Ovary (tissue), 10 donors: ENCODE results near the gene SMIM30. TPM values are rescaled to one million over a fixed set of nuclear protein-coding genes. Genes with fewer than 3 reads are reported as not detected.
A peak's percentile ranks its signal among the peaks of the same experiment; 100 is the strongest.
"Not testable (repeated sequence)": the region's sequence is repeated elsewhere in the genome, so short reads cannot be mapped to it uniquely, and the experiment has no call there.

ENCODE experiments used
- DNase-seq, 5 donors: peaks; one replicate each; pipeline ENCODE4 v3.0.0-alpha.2; 2019 to 2020
- H3K27ac ChIP-seq, 2 donors: fragments of 200-600 bp; one replicate each; pipeline versions ENCODE4 v1.5.1 to v1.8.0; 2019 to 2022
- H3K27me3 ChIP-seq: fragments of 200-600 bp; one replicate; pipeline ENCODE4 v1.8.0; 2022
- H3K36me3 ChIP-seq: fragments of 200-600 bp; sonication (generic); one replicate; pipeline ENCODE4 v1.5.1; 2019
- H3K4me1 ChIP-seq: one replicate; pipeline ENCODE4 v1.8.1; 2013; ENCODE audit warnings: mild to moderate bottlenecking, moderate library complexity; ENCODE audit not compliant: insufficient read depth
- H3K4me3 ChIP-seq: fragments of 200-600 bp; sonication (generic); one replicate; pipeline ENCODE4 v1.5.1; 2017
- H3K9me3 ChIP-seq, 2 donors: fragments of 200-600 bp in 1 of 2; sonication (generic) in 1 of 2; one replicate each; pipeline versions ENCODE4 v1.5.1 to v1.8.1; 2013 to 2019; ENCODE audit warnings: mild to moderate bottlenecking in 1 of 2, moderate library complexity in 1 of 2
- EP300 ChIP-seq: sonication (generic); formaldehyde crosslinking; IDR thresholded peaks from one replicate; pipeline ENCODE4 v1.6.1; 2017; ENCODE audit warnings: antibody characterized with exemption
- POLR2A ChIP-seq: fragments of 450-650 bp; IDR thresholded peaks from one replicate; pipeline ENCODE4 v1.6.1; 2017; ENCODE audit warnings: antibody characterized with exemption, mild to moderate bottlenecking, moderate library complexity
- WGBS, 3 donors: extraction: QIAGEN DNeasy Blood & Tissue Kit in 1 of 3; methylation state at CpG; one replicate each; pipeline versions ENCODE4 v1.1.5 to v1.1.7; 2013 to 2017; 5-methylcytosine and 5-hydroxymethylcytosine counted together
- intact Hi-C, 4 donors: fragments of 100-400 bp; cut with DNase I; formaldehyde crosslinking; loops; one replicate each; pipeline versions ENCODE4 v1.11.0 to v1.15.1; 2022 to 2023
- long read RNA-seq, 3 donors: library from polyadenylated mRNA in 2 of 3; unstranded in 2 of 3; transcript quantifications; one replicate each; pipeline ENCODE4 v2.0.0 and lab custom pipeline, GENCODE V29; 2021 to 2026
- polyA plus RNA-seq, 2 donors: library from polyadenylated mRNA; stranded (reverse); fragments of 200-250 nt in 1 of 2; fragments of 350-450 nt in 1 of 2; fragmentation: Illumina TruSeq in 1 of 2; extraction: RNeasy Lipid Tissue Mini Kit (QIAGEN cat#74804) in 1 of 2; gene quantifications; one replicate each; pipeline ENCODE4 v1.2.3, GENCODE V29; 2013 to 2014
- total RNA-seq, 7 donors: library from RNA; depleted of rRNA in 2 of 7; stranded (reverse); fragments of >200 nt in 2 of 7; fragmentation: NEBNext Ultra II Directional in 3 of 7; extraction: Animal tissue kit (Norgen Biotek cat#: 25700) in 3 of 7; gene quantifications; one replicate each; pipeline versions ENCODE4 v1.1.0 to v1.2.4, GENCODE V29; 2016 to 2023
- TF ChIP-seq, protein P1 (sequence below), 3 donors: fragments of 450-650 bp in 2 of 3; fragments of 200-600 bp in 1 of 3; IDR thresholded peaks; one replicate each; pipeline versions ENCODE4 v1.5.1 to v1.8.0; 2016 to 2022; ENCODE audit warnings: antibody characterized with exemption in 3 of 3, mild to moderate bottlenecking in 1 of 3
- donor health status: DM: no; HTN: no; CAD: no; lungs with moderate emphysema.
- donor health status: DM: no; HTN: no; CAD: no.
- donor health status: Bipolar disorder and iron deficiency.
- donor health status: DM: yes; HTN: yes; CAD: no.
- donor health status: DM: no; HTN: no; CAD: no.
- donor health status: DM: yes; HTN: yes; CAD: no.

SMIM30 gene, protein sequence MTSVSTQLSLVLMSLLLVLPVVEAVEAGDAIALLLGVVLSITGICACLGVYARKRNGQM
- total RNA-seq (10 to 100 TPM; 19.1 to 30.8 (median 26.3) TPM), polyA plus RNA-seq (10 to 100 TPM; 32.8 to 47.7 TPM)
- long read RNA-seq, donor 1, partial matches to known transcripts, result 0 of 6 reads
- long read RNA-seq, donor 1, other reads (novel, unspliced or antisense), result 1 of 6 reads
- long read RNA-seq, donor 2, transcript SMIM30-201 (3 exons, 1,070 nt), result major isoform, 32 of 39 reads
- long read RNA-seq, donor 2, transcript SMIM30-202 (2 exons, 818 nt), result minor isoform, 6 of 39 reads
- long read RNA-seq, donor 2, partial matches to known transcripts, result 0 of 39 reads
- long read RNA-seq, donor 2, other reads (novel, unspliced or antisense), result 0 of 39 reads
- long read RNA-seq, donor 3, partial matches to known transcripts, result 0 of 5 reads
- long read RNA-seq, donor 3, other reads (novel, unspliced or antisense), result 0 of 5 reads

DNA sequence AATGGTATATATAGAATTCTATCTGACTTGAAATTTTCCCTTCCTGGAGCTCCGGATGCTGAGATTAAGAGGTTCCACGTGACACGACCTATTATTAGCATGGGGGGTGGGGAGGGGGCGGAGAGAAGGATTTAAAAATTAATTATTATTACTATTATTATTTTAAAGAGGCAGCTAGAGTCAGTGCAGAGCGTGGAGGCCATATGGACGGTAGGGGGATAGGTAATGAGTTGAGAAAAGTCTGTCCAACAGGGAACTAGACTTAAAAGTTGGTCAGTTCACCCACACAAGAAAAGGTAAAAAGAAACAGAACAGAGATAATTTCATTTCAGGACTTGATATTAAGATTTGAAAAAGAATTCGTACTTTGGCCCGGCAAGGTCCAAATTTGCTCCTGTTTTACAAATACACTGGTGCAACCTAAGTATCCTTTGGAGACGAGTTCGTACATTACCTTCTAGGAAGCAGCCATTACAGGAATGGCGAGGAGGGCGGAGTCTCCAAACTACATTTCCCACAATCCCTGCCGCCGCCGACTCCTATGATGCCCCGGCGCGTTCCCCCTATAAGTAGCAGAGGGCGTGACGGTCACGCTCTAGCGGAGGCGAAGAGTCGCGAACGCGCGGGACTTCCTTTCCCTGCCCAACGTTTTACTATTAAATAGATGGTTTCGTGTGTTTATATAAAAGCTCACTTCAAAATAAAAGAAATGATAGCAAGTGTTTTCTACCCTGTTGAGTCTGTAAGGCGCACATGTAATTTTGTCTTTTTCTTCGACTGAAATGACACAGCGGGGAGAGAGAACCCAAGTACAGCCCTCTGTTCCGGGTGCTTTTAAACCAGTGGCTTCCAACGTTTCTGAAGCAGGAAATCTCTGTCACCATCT lies at the start of gene SMIM30:
Gene SMIM30 (minus strand): TSS at position 481 of the 886 bp plus-strand sequence. CDS start 976 bp downstream, outside the sequence.
- peak; percentile 83 to 89 (median 86) for DNase-seq
- Histone ChIP-seq H3K36me3 (no peaks in the 10 kb centered on the region), H3K4me1 (no peaks in the 10 kb centered on the region), H3K27me3 (no peaks in the 10 kb centered on the region), H3K4me3 (peak within 1 kb of the TSS; percentile 48), H3K27ac (no peak within 1 kb of the TSS), H3K9me3 (no peaks in the 10 kb centered on the region)
- WGBS, 3 donors, result 0% methylated on average over 35 of the region's 35 CpGs
- TF ChIP-seq, protein P1, sequence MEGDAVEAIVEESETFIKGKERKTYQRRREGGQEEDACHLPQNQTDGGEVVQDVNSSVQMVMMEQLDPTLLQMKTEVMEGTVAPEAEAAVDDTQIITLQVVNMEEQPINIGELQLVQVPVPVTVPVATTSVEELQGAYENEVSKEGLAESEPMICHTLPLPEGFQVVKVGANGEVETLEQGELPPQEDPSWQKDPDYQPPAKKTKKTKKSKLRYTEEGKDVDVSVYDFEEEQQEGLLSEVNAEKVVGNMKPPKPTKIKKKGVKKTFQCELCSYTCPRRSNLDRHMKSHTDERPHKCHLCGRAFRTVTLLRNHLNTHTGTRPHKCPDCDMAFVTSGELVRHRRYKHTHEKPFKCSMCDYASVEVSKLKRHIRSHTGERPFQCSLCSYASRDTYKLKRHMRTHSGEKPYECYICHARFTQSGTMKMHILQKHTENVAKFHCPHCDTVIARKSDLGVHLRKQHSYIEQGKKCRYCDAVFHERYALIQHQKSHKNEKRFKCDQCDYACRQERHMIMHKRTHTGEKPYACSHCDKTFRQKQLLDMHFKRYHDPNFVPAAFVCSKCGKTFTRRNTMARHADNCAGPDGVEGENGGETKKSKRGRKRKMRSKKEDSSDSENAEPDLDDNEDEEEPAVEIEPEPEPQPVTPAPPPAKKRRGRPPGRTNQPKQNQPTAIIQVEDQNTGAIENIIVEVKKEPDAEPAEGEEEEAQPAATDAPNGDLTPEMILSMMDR (IDR thresholded peaks at IDR 0.05), result no peak
- TF ChIP-seq POLR2A (peak; percentile 76), EP300 (no peak)
- intact Hi-C loops, result no loop called here

DNA sequence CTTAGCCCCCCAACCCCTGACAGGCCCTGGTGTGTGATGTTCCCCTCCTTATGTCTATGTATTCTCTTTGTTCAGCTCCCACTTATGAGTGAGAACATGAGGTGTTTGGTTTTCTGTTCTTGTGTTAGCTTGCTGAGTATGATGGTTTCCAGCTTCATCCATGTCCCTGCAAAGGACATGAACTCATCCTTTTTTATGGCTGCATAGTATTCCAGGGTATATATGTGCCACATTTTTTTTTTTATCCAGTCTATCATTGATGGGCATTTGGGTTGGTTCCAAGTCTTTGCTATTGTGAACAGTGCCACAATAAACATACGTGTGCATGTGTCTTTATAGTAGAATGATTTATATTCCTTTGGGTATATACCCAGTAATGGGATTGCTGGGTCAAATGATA lies 47.8 kb upstream of the SMIM30 start:
- H3K27me3 ChIP-seq, intact Hi-C loops, H3K36me3 ChIP-seq, H3K4me3 ChIP-seq, H3K9me3 ChIP-seq, DNase-seq, H3K4me1 ChIP-seq, H3K27ac ChIP-seq: not testable (repeated sequence)
- WGBS, 3 donors, result 77 to 83% (median 78%) methylated on average over 1 of the region's 1 CpG

DNA sequence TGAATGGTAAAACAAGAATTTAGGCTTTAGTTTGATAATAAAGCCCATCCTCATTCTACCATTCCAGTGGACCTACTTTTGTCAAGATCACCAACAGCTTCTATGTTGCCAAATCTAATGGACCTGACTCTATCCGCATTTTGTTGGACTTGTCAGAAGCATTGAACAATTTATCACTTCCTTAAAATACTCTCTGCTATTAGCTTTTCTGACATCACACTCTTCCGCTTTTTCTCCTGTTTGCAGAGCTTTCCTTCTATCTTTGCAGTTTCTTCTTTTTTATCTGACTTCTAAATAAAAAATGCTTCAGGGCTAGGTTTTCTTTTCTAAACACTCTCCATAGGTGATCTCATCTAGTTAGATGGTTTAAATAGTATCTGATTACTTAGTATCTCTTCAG lies 42.7 kb upstream of the SMIM30 start:
- Histone ChIP-seq H3K9me3 (no peaks in the 10 kb centered on the region), H3K36me3 (no peaks in the 10 kb centered on the region), H3K27ac (no peak overlapping the region), H3K27me3 (no peaks in the 10 kb centered on the region), H3K4me3 (no peak overlapping the region), H3K4me1 (no peaks in the 10 kb centered on the region)
- intact Hi-C loops, result no loop called here
- no peak for TF ChIP-seq POLR2A
- TF ChIP-seq, protein P1 (IDR thresholded peaks at IDR 0.05), result no peak
- TF ChIP-seq EP300, result no peak
- 83 to 92% (median 85%) methylated on average over 2 of the region's 2 CpGs for WGBS, 3 donors
- DNase-seq, result no peak

DNA sequence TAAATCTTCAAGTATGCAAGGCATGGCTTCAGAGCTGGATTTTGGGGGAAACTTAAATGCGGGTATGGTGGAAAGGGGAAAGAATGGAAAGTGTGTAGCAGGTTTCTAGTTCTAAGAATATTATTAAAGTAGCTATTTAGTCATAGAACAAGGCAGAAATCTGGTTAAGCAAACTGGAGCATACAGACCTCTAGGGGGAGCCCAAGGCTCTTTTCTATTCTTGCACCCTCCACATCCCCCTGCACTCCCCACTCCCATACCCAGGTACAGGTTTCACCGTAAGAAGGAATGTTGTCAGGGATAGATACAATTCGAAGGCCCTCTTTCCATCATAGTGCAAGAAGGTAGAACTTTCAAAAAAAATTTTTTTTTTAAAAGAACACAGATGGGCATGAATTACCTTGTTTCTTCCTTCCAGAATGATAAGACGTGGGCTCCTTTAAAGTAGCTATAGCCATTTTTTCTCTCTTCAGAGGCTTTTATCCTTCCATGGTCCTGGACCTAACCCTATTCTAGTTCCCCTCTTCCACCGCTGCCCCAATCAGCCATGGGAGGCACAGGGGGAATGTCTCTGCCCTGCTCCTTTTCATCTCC lies 41.5 kb upstream of the SMIM30 start:
- no peak for TF ChIP-seq POLR2A
- TF ChIP-seq, protein P1 (IDR thresholded peaks at IDR 0.05), result no peak
- TF ChIP-seq EP300, result no peak
- intact Hi-C loops, result no loop called here
- Histone ChIP-seq H3K4me3 (no peak overlapping the region), H3K27ac (no peak overlapping the region), H3K9me3 (no peaks in the 10 kb centered on the region), H3K4me1 (no peaks in the 10 kb centered on the region), H3K27me3 (no peaks in the 10 kb centered on the region), H3K36me3 (no peaks in the 10 kb centered on the region)
- DNase-seq, result no peak
- 51 to 53% (median 51%) methylated on average over 5 of the region's 5 CpGs for WGBS, 3 donors
